ENCODE data around the gene TRABD2B. TPM values are rescaled to one million over a fixed set of nuclear protein-coding genes. Genes with fewer than 3 reads are reported as not detected.

Gene TRABD2B
- total and polyA plus RNA-seq, 12 donors: 0.33 to 3.3 (median 0.83) TPM

GRCh38 chr1:47951545-47952235 lies 45.5 kb downstream of the TRABD2B start:
- Histone ChIP-seq H3K9me3 (replicated peaks in 1 of 3) (no peaks in the 10 kb centered on the region), H3K27ac (no peak overlapping the region), H3K4me3 (no peak overlapping the region), H3K4me1 (replicated peaks in 1 of 2) (no peaks in the 10 kb centered on the region), H3K27me3 (no peaks in the 10 kb centered on the region), H3K36me3 (replicated peaks in 1 of 2) (no peaks in the 10 kb centered on the region)
- DNase-seq: no peak
- 84 to 96% (median 88%) methylated on average over 5 to 6 of the region's 6 CpGs for WGBS, 4 donors
- intact Hi-C loops (cut with DNase I): no loop called here
- TF ChIP-seq POLR2A (IDR thresholded peaks at IDR 0.05) (no peak), CTCF (IDR thresholded peaks at IDR 0.05) (no peak)

GRCh38 chr1:47951026-47951425 lies 46.2 kb downstream of the TRABD2B start:
- no peak overlapping the region for H3K4me3 ChIP-seq
- intact Hi-C loops (cut with DNase I): no loop called here
- no peak overlapping the region for H3K27ac ChIP-seq
- no peaks in the 10 kb centered on the region for H3K36me3 ChIP-seq (replicated peaks in 1 of 2)
- no peaks in the 10 kb centered on the region for H3K9me3 ChIP-seq (replicated peaks in 1 of 3)
- H3K27me3 ChIP-seq: no peaks in the 10 kb centered on the region
- H3K4me1 ChIP-seq (replicated peaks in 1 of 2): no peaks in the 10 kb centered on the region
- 93 to 97% (median 95%) methylated on average over 6 to 8 of the region's 8 CpGs for WGBS, 4 donors
- no peak for DNase-seq
- TF ChIP-seq CTCF (IDR thresholded peaks at IDR 0.05): no peak
- TF ChIP-seq POLR2A (IDR thresholded peaks at IDR 0.05): no peak

DNA sequence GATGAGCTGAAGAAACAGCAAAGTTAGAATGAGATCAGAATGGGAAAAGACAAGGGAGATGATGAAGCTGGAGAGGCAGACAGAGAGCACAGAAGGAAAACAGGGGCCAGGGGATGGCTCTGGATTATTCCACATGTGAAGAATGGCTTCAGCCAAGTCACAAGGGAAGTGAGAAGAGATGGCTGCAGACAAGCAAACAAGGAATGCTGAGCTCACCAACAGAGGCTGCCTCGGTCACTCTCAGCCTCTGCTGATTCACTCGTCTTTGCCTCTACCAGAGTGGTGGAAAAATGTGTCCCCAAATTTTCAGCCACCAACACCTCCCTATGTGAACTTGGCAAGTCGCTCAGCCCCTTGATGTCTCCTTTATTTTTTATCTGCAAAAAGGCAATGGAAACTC lies 46.7 kb downstream of the TRABD2B start:
- intact Hi-C loops (cut with DNase I): no loop called here
- no peaks in the 10 kb centered on the region for H3K4me1 ChIP-seq (replicated peaks in 1 of 2)
- H3K36me3 ChIP-seq (replicated peaks in 1 of 2): no peaks in the 10 kb centered on the region
- H3K27me3 ChIP-seq: no peaks in the 10 kb centered on the region
- no peak overlapping the region for H3K4me3 ChIP-seq
- H3K27ac ChIP-seq: no peak overlapping the region
- 83 to 90% (median 87%) methylated on average over 3 of the region's 3 CpGs for WGBS, 4 donors
- TF ChIP-seq POLR2A (IDR thresholded peaks at IDR 0.05): no peak
- no peaks in the 10 kb centered on the region for H3K9me3 ChIP-seq (replicated peaks in 1 of 3)
- no peak for DNase-seq

- DNase-seq: peak in 1 of 7 donors; percentile 52
- no peaks in the 10 kb centered on the region for H3K9me3 ChIP-seq (replicated peaks in 1 of 3)
- WGBS, 4 donors: 82 to 89% (median 87%) methylated on average over 5 of the region's 5 CpGs
- H3K4me3 ChIP-seq: no peak overlapping the region
- no peaks in the 10 kb centered on the region for H3K27me3 ChIP-seq
- no peak overlapping the region for H3K27ac ChIP-seq
- no peaks in the 10 kb centered on the region for H3K4me1 ChIP-seq (replicated peaks in 1 of 2)
- TF ChIP-seq POLR2A (IDR thresholded peaks at IDR 0.05): no peak
- peak in 2 of 6 experiments; percentile 12 to 13 for TF ChIP-seq CTCF (IDR thresholded peaks at IDR 0.05)
- intact Hi-C loops (cut with DNase I): no loop called here
- H3K36me3 ChIP-seq (replicated peaks in 1 of 2): no peaks in the 10 kb centered on the region
Measured at GRCh38 chr1:47948126-47948525, 49.1 kb downstream of the TRABD2B start.

- 92 to 98% (median 93%) methylated on average over 6 of the region's 6 CpGs for WGBS, 4 donors
- Histone ChIP-seq H3K9me3 (replicated peaks in 1 of 3) (no peaks in the 10 kb centered on the region), H3K4me3 (no peak overlapping the region), H3K27me3 (no peaks in the 10 kb centered on the region), H3K27ac (no peak overlapping the region), H3K4me1 (replicated peaks in 1 of 2) (no peaks in the 10 kb centered on the region), H3K36me3 (replicated peaks in 1 of 2) (no peaks in the 10 kb centered on the region)
- DNase-seq: no peak
- no peak for TF ChIP-seq CTCF (IDR thresholded peaks at IDR 0.05)
- no peak for TF ChIP-seq POLR2A (IDR thresholded peaks at IDR 0.05)
- intact Hi-C loops (cut with DNase I): no loop called here
Measured at GRCh38 chr1:47947531-47947930, 49.7 kb downstream of the TRABD2B start.
